HEK293 (cell line): ENCODE measurements around the gene ZNF318.
"Not testable (repeated sequence)": the region's sequence is repeated elsewhere in the genome, so short reads cannot be mapped to it uniquely, and the experiment has no call there.

ENCODE experiments used
- CTCF ChIA-PET: fragments of 350-600 bp; formaldehyde crosslinking; extraction: SDS; loops from one replicate; lab custom pipeline; 2021; ENCODE audit warnings: antibody characterized with exemption; lab: Yijun Ruan, JAX
- POLR2A ChIA-PET: fragments of 300-600 bp; formaldehyde crosslinking; extraction: SDS; loops from one replicate; lab custom pipeline; 2020; ENCODE audit warnings: antibody characterized with exemption, inconsistent platforms; lab: Yijun Ruan, JAX
- H3K27ac ChIP-seq: fragments of 200-500 bp; sonication (Bioruptor generic); 2 replicates; pipeline ENCODE4 v1.5.1; 2014; ENCODE audit warnings: low read depth, low read length, control low read depth, inconsistent platforms; ENCODE audit errors: extremely low read depth
- H3K36me3 ChIP-seq, 2 experiments: fragments of 200-500 bp in 1 of 2; sonication (Bioruptor generic) in 1 of 2; 1 replicate in 1 of 2; 2 replicates in 1 of 2; pipeline ENCODE4 v1.5.1; 2014 to 2017; ENCODE audit warnings: inconsistent platforms in 2 of 2, low read length in 2 of 2; ENCODE audit not compliant: control insufficient read depth in 2 of 2, insufficient read depth in 1 of 2
- H3K4me1 ChIP-seq: fragments of 200-500 bp; sonication (Bioruptor generic); 2 replicates; pipeline ENCODE4 v1.5.1; 2014; ENCODE audit warnings: mild to moderate bottlenecking, low read length, inconsistent platforms; ENCODE audit not compliant: control insufficient read depth, insufficient read depth
- H3K4me3 ChIP-seq: 2 replicates; pipeline ENCODE4 v1.5.1; 2011; ENCODE audit warnings: low read depth, mild to moderate bottlenecking, control low read depth, low read length, moderate library complexity
- H3K9me3 ChIP-seq: fragments of 200-500 bp; sonication (Bioruptor generic); 2 replicates; pipeline ENCODE4 v1.5.1; 2014; ENCODE audit warnings: low read depth, low read length, inconsistent platforms; ENCODE audit not compliant: control insufficient read depth, insufficient read depth
- EGR2 ChIP-seq: fragments of 450-650 bp; formaldehyde crosslinking; IDR thresholded peaks from 2 replicates; pipeline ENCODE4 v1.5.1; 2016; ENCODE audit warnings: low read depth, missing biosample characterization, missing genetic modification characterization
- GLIS1 ChIP-seq: fragments of 450-650 bp; formaldehyde crosslinking; IDR thresholded peaks from 2 replicates; pipeline ENCODE4 v1.5.1; 2016; ENCODE audit warnings: missing biosample characterization, missing genetic modification characterization
- IKZF3 ChIP-seq: fragments of 450-650 bp; IDR thresholded peaks from 2 replicates; pipeline ENCODE4 v1.5.0; 2018; ENCODE audit warnings: missing biosample characterization, mild to moderate bottlenecking, missing genetic modification characterization, moderate library complexity
- OSR2 ChIP-seq: fragments of 450-650 bp; formaldehyde crosslinking; IDR thresholded peaks from 2 replicates; pipeline ENCODE4 v1.5.1; 2016; ENCODE audit warnings: missing biosample characterization, missing genetic modification characterization
- SP7 ChIP-seq: fragments of 450-650 bp; formaldehyde crosslinking; IDR thresholded peaks from 2 replicates; pipeline ENCODE4 v1.5.1; 2016; ENCODE audit warnings: missing biosample characterization, missing genetic modification characterization
- TCF7L2 ChIP-seq: IDR thresholded peaks from 2 replicates; pipeline ENCODE4 v1.6.1; 2011; ENCODE audit warnings: low read depth, mild to moderate bottlenecking, inconsistent platforms, low read length, moderate library complexity, borderline replicate concordance
- TRIM28 ChIP-seq: IDR thresholded peaks from 2 replicates; pipeline ENCODE4 v1.6.1; 2011; ENCODE audit warnings: low read length, control low read depth, borderline replicate concordance
- ZFHX2 ChIP-seq: fragments of 450-650 bp; formaldehyde crosslinking; conservative IDR thresholded peaks from 2 replicates; pipeline ENCODE4 v1.5.1; 2016; ENCODE audit warnings: missing biosample characterization, missing genetic modification characterization
- ZFP37 ChIP-seq: fragments of 450-650 bp; formaldehyde crosslinking; IDR thresholded peaks from 2 replicates; pipeline ENCODE4 v1.5.1; 2016; ENCODE audit warnings: missing biosample characterization, missing genetic modification characterization
- ZIC2 ChIP-seq: fragments of 450-650 bp; formaldehyde crosslinking; IDR thresholded peaks from 2 replicates; pipeline ENCODE4 v1.5.1; 2016; ENCODE audit warnings: missing biosample characterization, missing genetic modification characterization
- ZNF335 ChIP-seq: fragments of 450-650 bp; formaldehyde crosslinking; conservative IDR thresholded peaks from 2 replicates; pipeline ENCODE4 v1.5.1; 2016; ENCODE audit warnings: missing biosample characterization, missing genetic modification characterization
- ZNF341 ChIP-seq: fragments of 450-650 bp; formaldehyde crosslinking; IDR thresholded peaks from 2 replicates; pipeline ENCODE4; 2016; ENCODE audit warnings: low read depth, missing biosample characterization, missing genetic modification characterization
- ZNF366 ChIP-seq: fragments of 450-650 bp; formaldehyde crosslinking; conservative IDR thresholded peaks from 2 replicates; pipeline ENCODE4 v1.5.1; 2016; ENCODE audit warnings: missing biosample characterization, missing genetic modification characterization
- ZNF660 ChIP-seq: fragments of 450-650 bp; IDR thresholded peaks from 2 replicates; pipeline ENCODE4 v1.5.1; 2018; ENCODE audit warnings: missing biosample characterization, mild to moderate bottlenecking, missing genetic modification characterization
- ZNF76 ChIP-seq: fragments of 450-650 bp; formaldehyde crosslinking; IDR thresholded peaks from 2 replicates; pipeline ENCODE4; 2016; ENCODE audit warnings: low read depth, missing biosample characterization, missing genetic modification characterization, borderline replicate concordance
- ZNF830 ChIP-seq: fragments of 450-650 bp; IDR thresholded peaks from 2 replicates; pipeline ENCODE4 v1.5.0; 2018; ENCODE audit warnings: missing biosample characterization, missing genetic modification characterization, low read depth, mild to moderate bottlenecking, moderate library complexity
- TF ChIP-seq, protein P1 (sequence below): fragments of 450-650 bp; formaldehyde crosslinking; IDR thresholded peaks from 2 replicates; pipeline ENCODE4 v1.5.1; 2017; ENCODE audit warnings: missing biosample characterization, missing genetic modification characterization
- TF ChIP-seq, protein P2 (sequence below): fragments of 450-650 bp; IDR thresholded peaks from 2 replicates; pipeline ENCODE4 v1.5.1; 2018; ENCODE audit warnings: missing biosample characterization, mild to moderate bottlenecking, missing genetic modification characterization
- TF ChIP-seq, protein P3 (sequence below): fragments of 450-650 bp; formaldehyde crosslinking; IDR thresholded peaks from 2 replicates; pipeline ENCODE4 v1.5.1; 2016; ENCODE audit warnings: missing biosample characterization, missing genetic modification characterization

The ZNF318 gene

DNA sequence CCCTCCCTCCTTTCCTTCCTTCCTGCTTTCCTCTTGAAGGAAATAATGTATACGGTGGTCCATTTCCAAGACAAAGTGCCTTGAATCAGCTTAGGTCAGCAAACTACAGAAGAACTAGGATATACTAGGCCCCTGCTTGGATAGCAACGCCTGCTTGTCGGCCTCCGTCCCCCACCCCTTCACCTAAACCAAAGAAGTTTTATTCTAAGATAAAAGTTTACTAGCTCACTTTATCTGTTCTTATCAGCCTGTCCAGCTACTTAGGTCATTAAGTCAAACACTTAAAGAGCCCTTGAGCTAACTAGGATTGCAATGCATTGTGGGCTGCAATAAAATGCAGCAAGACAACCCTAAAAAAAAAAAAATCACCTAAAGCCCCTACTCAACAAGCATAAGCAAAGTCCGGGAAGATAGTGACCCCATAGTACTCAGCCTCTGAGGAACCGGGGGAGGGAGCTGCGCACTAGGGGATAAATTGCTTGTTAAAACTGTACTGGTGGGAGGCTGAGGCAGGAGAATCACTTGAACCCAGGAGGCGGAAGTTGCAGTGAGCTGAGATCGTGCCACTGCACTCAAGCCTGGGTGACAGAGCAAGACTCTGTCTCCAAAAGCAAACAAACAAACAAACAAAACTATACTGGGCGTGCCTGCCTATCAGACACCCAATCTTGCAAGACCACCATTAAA, 21.4 kb upstream of the ZNF318 start:
- ChIA-PET POLR2A (interaction anchor here (0.5 to 1.3 kb wide), 2 partner anchors 21 to 25 kb away, joined by 4 read pairs; partner anchors contain the start of gene ZNF318), CTCF (interaction anchor here (0.9 to 1.7 kb wide), 3 partner anchors 14 to 127 kb away, joined by 3 to 7 read pairs (median 3); no protein-coding TSS in a partner anchor)
- not testable (repeated sequence) for H3K36me3 ChIP-seq, H3K27ac ChIP-seq, H3K4me3 ChIP-seq, H3K9me3 ChIP-seq
- TF ChIP-seq ZNF76 (tag by site-specific recombination) (peak; percentile 59; the same call in 1 of the 2 replicates), ZIC2 (tag by site-specific recombination) (peak; percentile 71), ZNF335 (tag by site-specific recombination) (0 out of 2 replicates have a peak, but pooled peaks have one; percentile 20), TRIM28 (peak; percentile 88), ZFHX2 (peak; percentile 76), GLIS1 (tag by site-specific recombination) (peak; percentile 58), EGR2 (tag by site-specific recombination) (peak; percentile 84), ZNF366 (tag by site-specific recombination) (0 out of 2 replicates have a peak, but pooled peaks have one; percentile 40), TCF7L2 (peak; percentile 73)
- TF ChIP-seq, protein P1, sequence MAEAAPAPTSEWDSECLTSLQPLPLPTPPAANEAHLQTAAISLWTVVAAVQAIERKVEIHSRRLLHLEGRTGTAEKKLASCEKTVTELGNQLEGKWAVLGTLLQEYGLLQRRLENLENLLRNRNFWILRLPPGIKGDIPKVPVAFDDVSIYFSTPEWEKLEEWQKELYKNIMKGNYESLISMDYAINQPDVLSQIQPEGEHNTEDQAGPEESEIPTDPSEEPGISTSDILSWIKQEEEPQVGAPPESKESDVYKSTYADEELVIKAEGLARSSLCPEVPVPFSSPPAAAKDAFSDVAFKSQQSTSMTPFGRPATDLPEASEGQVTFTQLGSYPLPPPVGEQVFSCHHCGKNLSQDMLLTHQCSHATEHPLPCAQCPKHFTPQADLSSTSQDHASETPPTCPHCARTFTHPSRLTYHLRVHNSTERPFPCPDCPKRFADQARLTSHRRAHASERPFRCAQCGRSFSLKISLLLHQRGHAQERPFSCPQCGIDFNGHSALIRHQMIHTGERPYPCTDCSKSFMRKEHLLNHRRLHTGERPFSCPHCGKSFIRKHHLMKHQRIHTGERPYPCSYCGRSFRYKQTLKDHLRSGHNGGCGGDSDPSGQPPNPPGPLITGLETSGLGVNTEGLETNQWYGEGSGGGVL (tag by site-specific recombination), result peak; percentile 28; the same call in 1 of the 2 replicates
- TF ChIP-seq, protein P2, sequence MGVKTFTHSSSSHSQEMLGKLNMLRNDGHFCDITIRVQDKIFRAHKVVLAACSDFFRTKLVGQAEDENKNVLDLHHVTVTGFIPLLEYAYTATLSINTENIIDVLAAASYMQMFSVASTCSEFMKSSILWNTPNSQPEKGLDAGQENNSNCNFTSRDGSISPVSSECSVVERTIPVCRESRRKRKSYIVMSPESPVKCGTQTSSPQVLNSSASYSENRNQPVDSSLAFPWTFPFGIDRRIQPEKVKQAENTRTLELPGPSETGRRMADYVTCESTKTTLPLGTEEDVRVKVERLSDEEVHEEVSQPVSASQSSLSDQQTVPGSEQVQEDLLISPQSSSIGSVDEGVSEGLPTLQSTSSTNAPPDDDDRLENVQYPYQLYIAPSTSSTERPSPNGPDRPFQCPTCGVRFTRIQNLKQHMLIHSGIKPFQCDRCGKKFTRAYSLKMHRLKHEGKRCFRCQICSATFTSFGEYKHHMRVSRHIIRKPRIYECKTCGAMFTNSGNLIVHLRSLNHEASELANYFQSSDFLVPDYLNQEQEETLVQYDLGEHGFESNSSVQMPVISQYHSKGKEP (tag by site-specific recombination), result peak; percentile 19
- peaks cover 14% of the 10 kb centered on the region for H3K4me1 ChIP-seq

DNA sequence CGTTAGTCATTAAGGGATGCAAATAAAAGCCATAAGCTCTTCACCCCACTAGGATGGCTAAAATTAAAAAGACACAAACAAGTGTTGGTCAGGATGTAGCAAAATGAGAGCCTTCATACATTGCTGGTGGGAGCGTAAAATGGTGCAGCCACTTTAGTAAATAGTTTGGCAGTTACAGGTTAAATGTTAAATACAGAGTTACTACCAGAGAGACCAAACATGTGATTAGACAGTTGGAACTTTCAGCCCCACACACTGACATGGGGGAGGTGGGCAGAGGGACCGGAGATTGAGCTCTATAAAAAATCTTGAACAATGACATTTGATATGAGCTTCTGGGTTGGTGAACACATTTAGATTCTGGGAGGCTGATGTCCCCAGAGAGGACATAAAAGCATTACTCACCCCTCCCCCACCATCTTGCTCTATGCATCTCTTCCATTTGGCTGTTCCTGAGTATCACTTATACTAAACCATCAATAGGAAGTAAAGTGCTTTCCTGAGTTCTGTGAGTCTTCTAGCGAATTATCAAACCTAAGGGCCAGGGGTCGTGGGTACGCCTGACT, 20.4 kb upstream of the ZNF318 start:
- H3K27ac ChIP-seq, result no peak overlapping the region
- no peaks in the 10 kb centered on the region for H3K36me3 ChIP-seq
- POLR2A ChIA-PET, result interaction anchor here (0.6 to 0.7 kb wide), 2 partner anchors 10 to 70 kb away, joined by 3 read pairs; no protein-coding TSS in a partner anchor
- H3K4me1 ChIP-seq, result peaks cover 14% of the 10 kb centered on the region
- H3K4me3 ChIP-seq, result no peak overlapping the region
- H3K9me3 ChIP-seq, result no peaks in the 10 kb centered on the region
- CTCF ChIA-PET, result interaction anchor here (0.8 to 1.7 kb wide), 5 partner anchors 13 to 523 kb away, joined by 3 to 7 read pairs (median 3); partner anchors contain the start of gene DNPH1
- TF ChIP-seq EGR2 (tag by site-specific recombination) (0 out of 2 replicates have a peak, but pooled peaks have one; percentile 23), IKZF3 (tag by site-specific recombination) (0 out of 2 replicates have a peak, but pooled peaks have one; percentile 20), ZNF660 (tag by site-specific recombination) (peak; percentile 82), OSR2 (tag by site-specific recombination) (0 out of 2 replicates have a peak, but pooled peaks have one; percentile 20), SP7 (peak; percentile 84), ZNF830 (tag by site-specific recombination) (no peak), ZFP37 (no peak), ZNF341 (peak; percentile 38; the same call in 1 of the 2 replicates)
- TF ChIP-seq, protein P3, sequence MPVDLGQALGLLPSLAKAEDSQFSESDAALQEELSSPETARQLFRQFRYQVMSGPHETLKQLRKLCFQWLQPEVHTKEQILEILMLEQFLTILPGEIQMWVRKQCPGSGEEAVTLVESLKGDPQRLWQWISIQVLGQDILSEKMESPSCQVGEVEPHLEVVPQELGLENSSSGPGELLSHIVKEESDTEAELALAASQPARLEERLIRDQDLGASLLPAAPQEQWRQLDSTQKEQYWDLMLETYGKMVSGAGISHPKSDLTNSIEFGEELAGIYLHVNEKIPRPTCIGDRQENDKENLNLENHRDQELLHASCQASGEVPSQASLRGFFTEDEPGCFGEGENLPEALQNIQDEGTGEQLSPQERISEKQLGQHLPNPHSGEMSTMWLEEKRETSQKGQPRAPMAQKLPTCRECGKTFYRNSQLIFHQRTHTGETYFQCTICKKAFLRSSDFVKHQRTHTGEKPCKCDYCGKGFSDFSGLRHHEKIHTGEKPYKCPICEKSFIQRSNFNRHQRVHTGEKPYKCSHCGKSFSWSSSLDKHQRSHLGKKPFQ (tag by site-specific recombination), result 0 out of 2 replicates have a peak, but pooled peaks have one; percentile 14
